ENCODE results near the gene CC2D1B. TPM values are rescaled to one million over a fixed set of nuclear protein-coding genes. Genes with fewer than 3 reads are reported as not detected.

The CC2D1B gene
- total RNA-seq, 4 donors from 2014 or later: 31.0 to 45.9 (median 39.2) TPM

DNA sequence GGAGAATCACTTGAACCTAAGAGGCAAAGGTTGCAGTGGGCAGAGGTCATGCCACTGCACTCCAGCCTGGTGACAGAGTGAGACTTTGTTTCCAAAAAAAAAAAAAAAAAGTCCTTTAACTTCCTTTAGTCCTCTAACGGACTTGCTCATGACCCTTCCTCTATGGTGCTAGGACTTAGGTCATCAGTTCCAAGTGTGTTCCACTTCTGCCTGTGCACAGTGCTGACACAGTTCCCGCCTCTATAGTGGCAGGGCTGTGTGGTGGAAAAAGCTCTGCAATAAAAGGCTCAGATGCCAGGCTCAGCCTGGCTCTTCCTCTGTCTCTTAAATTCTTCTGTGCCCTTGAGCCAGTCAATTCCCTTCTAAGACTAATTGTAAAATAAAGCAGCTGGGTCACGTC lies 22.0 kb downstream of the CC2D1B start:
- H3K9me3 ChIP-seq: no peaks in the 10 kb centered on the region
- in situ Hi-C loops (cut with MboI; ENCODE audit: low pct_ligation_motif_present in 1 of 4, low pct_unique_long_range_greater_than_20kb in 1 of 4, low sequenced_read_pairs in 3 of 4) (no loop called here), intact Hi-C loops (cut with DNase I; ENCODE audit: low total_unique reads) (no loop called here)
- no peak for DNase-seq
- no peak for TF ChIP-seq POLR2AphosphoS5 (IDR thresholded peaks at IDR 0.05)
- TF ChIP-seq, protein P1, sequence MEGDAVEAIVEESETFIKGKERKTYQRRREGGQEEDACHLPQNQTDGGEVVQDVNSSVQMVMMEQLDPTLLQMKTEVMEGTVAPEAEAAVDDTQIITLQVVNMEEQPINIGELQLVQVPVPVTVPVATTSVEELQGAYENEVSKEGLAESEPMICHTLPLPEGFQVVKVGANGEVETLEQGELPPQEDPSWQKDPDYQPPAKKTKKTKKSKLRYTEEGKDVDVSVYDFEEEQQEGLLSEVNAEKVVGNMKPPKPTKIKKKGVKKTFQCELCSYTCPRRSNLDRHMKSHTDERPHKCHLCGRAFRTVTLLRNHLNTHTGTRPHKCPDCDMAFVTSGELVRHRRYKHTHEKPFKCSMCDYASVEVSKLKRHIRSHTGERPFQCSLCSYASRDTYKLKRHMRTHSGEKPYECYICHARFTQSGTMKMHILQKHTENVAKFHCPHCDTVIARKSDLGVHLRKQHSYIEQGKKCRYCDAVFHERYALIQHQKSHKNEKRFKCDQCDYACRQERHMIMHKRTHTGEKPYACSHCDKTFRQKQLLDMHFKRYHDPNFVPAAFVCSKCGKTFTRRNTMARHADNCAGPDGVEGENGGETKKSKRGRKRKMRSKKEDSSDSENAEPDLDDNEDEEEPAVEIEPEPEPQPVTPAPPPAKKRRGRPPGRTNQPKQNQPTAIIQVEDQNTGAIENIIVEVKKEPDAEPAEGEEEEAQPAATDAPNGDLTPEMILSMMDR (IDR thresholded peaks at IDR 0.05): no peak
- TF ChIP-seq POLR2A (IDR thresholded peaks at IDR 0.05): no peak
- 82 to 100% methylated on average over 1 to 3 of the region's 3 CpGs for WGBS, 2 donors (ENCODE audit: low coverage in 1 of 2)
- H3K4me1 ChIP-seq: no peaks in the 10 kb centered on the region
- no peaks in the 10 kb centered on the region for H3K27me3 ChIP-seq
- H3K4me3 ChIP-seq: no peak overlapping the region
- H3K36me3 ChIP-seq: no peaks in the 10 kb centered on the region
- H3K27ac ChIP-seq: no peak overlapping the region

DNA sequence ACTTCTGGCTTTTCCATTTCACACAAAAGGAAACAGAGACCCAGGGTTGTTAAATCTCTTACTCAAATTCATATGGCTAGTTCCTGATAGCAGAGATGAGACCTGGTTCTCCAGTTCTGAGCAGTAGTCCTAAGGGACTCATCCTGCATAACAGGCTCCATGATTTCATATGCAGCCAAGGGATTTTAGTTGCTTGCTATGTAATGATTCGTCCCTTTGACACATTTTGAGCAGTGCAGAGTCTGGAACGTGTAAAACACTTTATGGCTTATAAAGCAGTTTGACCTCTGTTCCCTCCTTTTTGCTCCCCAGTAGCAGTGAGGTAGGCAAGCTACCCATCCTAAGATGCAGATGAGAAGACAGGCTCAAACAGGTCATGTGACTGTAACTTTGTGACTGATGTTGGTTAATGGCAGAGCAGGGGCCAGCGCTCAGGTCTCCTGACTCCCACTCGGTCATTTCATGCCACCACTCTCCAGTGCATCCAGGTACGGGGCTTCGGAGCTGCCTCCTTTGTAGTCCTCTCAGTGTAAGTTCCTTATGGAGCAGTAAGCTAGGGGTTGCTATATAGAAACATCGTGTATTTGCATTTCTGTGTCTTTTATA lies 24.2 kb downstream of the CC2D1B start:
- in situ Hi-C loops (cut with MboI; ENCODE audit: low pct_ligation_motif_present in 1 of 4, low pct_unique_long_range_greater_than_20kb in 1 of 4, low sequenced_read_pairs in 3 of 4): no loop called here
- no peaks in the 10 kb centered on the region for H3K4me1 ChIP-seq
- no peaks in the 10 kb centered on the region for H3K9me3 ChIP-seq
- no peaks in the 10 kb centered on the region for H3K27me3 ChIP-seq
- WGBS, 2 donors (ENCODE audit: low coverage in 1 of 2): 79 to 94% methylated on average over 5 to 6 of the region's 7 CpGs
- TF ChIP-seq, protein P1 (IDR thresholded peaks at IDR 0.05): no peak
- no peak for TF ChIP-seq POLR2A (IDR thresholded peaks at IDR 0.05)
- no peak for TF ChIP-seq EP300 (IDR thresholded peaks at IDR 0.05; ENCODE audit: low read depth)
- TF ChIP-seq POLR2AphosphoS5 (IDR thresholded peaks at IDR 0.05): no peak
- H3K4me3 ChIP-seq: no peak overlapping the region
- intact Hi-C loops (cut with DNase I; ENCODE audit: low total_unique reads): no loop called here
- DNase-seq: no peak
- no peaks in the 10 kb centered on the region for H3K36me3 ChIP-seq
- H3K27ac ChIP-seq: no peak overlapping the region

DNA sequence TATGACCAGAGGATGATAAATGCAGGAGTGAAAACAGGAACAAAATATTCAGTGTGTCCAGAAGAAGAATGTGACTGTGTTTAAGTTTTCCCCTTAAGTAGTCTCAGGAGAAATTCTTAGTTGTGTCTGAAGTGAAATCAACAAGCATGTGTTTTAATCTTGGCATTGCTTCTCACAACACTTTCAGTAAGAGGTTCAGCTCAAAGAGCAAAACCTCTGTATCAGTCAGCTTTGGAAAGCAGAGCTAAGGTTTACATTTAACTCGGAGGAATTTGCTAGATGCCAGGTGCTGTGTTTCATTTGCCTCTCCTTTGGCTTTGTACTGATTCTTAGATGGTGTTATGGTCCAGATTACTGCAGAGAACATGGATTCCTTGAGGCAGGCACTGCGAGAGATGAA lies 28.6 kb downstream of the CC2D1B start:
- 78% methylated on average over 2 of the region's 2 CpGs; no CpG with 5 or more reads in 1 of the 2 donors for WGBS, 2 donors (ENCODE audit: low coverage in 1 of 2)
- no peak for DNase-seq
- no peak for TF ChIP-seq POLR2A (IDR thresholded peaks at IDR 0.05)
- no peak for TF ChIP-seq EP300 (IDR thresholded peaks at IDR 0.05; ENCODE audit: low read depth)
- TF ChIP-seq, protein P1 (IDR thresholded peaks at IDR 0.05): no peak
- TF ChIP-seq POLR2AphosphoS5 (IDR thresholded peaks at IDR 0.05): no peak
- Histone ChIP-seq H3K27me3 (no peaks in the 10 kb centered on the region), H3K27ac (no peak overlapping the region), H3K9me3 (no peaks in the 10 kb centered on the region), H3K4me3 (no peak overlapping the region), H3K36me3 (no peaks in the 10 kb centered on the region), H3K4me1 (no peaks in the 10 kb centered on the region)
- in situ Hi-C loops (cut with MboI; ENCODE audit: low pct_ligation_motif_present in 1 of 4, low pct_unique_long_range_greater_than_20kb in 1 of 4, low sequenced_read_pairs in 3 of 4) (no loop called here), intact Hi-C loops (cut with DNase I; ENCODE audit: low total_unique reads) (no loop called here)

DNA sequence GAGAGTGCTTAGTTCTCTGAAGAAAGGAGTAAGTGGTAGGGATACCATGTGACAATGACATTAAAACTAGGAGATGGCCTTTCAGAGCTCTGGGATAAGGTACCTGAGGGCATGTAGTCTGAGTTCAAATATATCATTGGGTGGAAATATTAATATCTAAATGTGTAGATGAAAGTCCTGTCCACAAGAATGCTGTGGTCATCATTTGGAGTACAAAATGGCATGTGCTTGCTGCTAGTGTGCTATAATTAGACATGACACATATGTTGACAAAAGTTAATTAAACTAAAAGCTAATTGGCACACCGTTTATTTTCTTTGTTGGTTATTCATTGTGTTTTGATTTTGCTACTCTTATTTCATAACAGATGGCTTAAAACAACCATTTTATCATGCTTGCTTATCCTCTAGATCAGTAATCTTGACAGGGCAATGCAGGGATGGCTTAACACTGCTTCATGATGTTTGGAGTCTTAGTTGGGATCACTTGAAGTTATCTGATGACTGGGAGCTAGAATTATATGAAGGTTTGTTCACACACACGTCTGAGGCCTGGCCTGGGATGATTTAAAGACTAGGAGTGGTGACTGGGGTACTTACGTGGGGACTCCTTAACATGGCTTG lies 31.0 kb downstream of the CC2D1B start:
- TF ChIP-seq POLR2AphosphoS5 (IDR thresholded peaks at IDR 0.05) (no peak), EP300 (IDR thresholded peaks at IDR 0.05; ENCODE audit: low read depth) (no peak), POLR2A (IDR thresholded peaks at IDR 0.05) (no peak)
- TF ChIP-seq, protein P1 (IDR thresholded peaks at IDR 0.05): no peak
- intact Hi-C loops (cut with DNase I; ENCODE audit: low total_unique reads) (no loop called here), in situ Hi-C loops (cut with MboI; ENCODE audit: low pct_ligation_motif_present in 1 of 4, low pct_unique_long_range_greater_than_20kb in 1 of 4, low sequenced_read_pairs in 3 of 4) (no loop called here)
- H3K27ac ChIP-seq: no peak overlapping the region
- no peaks in the 10 kb centered on the region for H3K27me3 ChIP-seq
- 88 to 97% methylated on average over 3 of the region's 3 CpGs for WGBS, 2 donors (ENCODE audit: low coverage in 1 of 2)
- no peaks in the 10 kb centered on the region for H3K36me3 ChIP-seq
- DNase-seq: no peak
- no peaks in the 10 kb centered on the region for H3K4me1 ChIP-seq
- no peaks in the 10 kb centered on the region for H3K9me3 ChIP-seq
- H3K4me3 ChIP-seq: no peak overlapping the region
